EH (cell line): ENCODE results near the gene FAM221A.
A peak's percentile ranks its signal among the peaks of the same experiment; 100 is the strongest.
"Not testable (repeated sequence)": the region's sequence is repeated elsewhere in the genome, so short reads cannot be mapped to it uniquely, and the experiment has no call there.

Source experiments
- DNase-seq: peaks from one replicate; pipeline ENCODE4 v3.0.0-alpha.2; 2015; ENCODE audit warnings: low read depth

FAM221A gene

DNA sequence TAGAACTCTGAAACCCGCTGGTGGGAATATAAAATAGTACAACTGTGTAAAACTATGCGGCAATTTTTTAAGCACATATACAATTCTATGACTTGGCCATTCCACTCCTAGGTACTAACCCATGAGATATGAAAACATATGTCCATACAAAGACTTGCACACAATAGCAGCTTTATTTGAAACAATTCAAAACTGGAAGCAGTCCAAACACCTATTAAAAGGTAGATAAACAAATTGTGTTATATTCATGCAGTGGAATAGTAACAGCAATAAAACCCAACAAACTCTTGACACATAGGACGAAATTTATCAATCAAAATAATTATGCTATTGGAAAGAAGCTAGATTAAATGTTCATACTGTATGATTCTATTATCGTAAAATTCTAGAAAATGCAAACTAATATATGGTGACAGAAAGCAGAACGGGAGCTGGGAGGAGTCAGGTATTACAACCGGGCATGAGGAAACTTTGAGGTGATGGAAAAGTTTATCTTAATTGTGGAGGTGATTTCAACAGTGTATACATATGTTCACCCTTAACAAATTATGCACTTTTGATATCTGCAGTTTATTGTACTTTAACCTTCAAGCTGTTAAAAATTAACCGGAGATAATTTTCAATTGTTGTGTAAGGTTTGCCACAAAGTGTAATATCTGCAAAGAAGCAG lies 29.2 kb downstream of the FAM221A start:
- DNase-seq, result no peak

DNA sequence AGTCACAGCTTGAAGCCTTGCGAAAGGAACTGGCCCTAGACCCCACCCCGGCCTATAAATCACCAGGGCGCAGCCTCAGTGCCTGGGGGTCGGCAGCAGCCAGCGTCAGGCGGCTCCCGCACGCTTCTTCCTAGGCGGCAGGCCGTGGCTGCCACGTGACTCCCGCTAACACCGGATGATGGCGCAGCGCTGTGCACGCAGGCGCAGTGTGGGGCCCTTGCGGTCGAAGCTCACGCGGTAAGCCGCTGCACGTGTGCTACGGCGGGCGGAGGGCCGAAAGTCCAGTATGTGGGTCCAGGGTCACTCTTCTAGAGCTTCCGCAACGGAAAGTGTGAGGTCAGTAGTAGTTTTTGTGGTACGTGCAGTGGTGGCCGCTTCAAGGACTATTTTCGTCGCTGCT lies 30.0 kb downstream of the FAM221A start, which contains the start of gene STK31:
TSS of gene STK31 (plus strand) at position 220 of the 400 bp plus-strand sequence. CDS start at position 287, 67 bp downstream.
- DNase-seq, result no peak

DNA sequence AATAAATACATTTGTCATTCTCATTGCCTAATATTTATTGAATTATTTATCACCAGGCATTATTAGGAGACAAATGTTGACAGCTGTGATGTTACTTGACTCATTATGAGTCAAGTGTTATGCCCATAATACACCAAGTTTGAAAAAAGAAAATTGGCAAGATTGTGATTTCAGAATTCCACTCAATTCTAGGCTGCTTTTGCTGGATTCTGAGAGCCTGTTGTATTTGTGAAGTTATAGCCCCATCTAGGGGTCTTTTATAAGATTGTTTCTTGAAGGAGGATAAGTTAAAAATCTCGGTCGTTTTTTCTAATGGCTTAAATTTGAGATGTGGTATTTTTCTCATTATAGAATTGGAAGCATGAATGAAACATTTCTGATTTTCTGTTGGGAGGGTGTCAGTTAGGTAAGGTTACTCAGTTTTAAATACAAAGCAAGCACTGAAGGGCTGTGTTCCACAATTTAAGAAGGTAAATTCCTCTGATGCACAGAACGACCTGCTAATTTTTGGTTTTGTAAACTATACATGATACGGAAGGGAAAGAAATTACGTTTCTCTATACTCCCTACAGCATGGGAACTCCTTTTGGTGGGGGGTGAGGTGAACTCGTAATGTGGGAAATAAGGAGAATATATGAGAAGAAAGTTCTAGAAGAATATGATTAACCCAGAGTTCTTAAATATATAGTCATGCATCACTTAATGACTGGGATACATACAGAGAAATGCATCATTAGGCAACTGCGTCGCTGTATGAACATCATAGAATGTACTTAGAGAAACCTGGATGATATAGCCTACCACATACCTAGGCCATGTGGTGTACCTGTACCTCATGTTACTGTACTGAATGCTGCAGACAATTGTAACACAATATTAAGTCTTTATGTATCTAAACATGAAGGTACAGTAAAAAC lies 32.6 kb downstream of the FAM221A start:
- peak; percentile 73 for DNase-seq

DNA sequence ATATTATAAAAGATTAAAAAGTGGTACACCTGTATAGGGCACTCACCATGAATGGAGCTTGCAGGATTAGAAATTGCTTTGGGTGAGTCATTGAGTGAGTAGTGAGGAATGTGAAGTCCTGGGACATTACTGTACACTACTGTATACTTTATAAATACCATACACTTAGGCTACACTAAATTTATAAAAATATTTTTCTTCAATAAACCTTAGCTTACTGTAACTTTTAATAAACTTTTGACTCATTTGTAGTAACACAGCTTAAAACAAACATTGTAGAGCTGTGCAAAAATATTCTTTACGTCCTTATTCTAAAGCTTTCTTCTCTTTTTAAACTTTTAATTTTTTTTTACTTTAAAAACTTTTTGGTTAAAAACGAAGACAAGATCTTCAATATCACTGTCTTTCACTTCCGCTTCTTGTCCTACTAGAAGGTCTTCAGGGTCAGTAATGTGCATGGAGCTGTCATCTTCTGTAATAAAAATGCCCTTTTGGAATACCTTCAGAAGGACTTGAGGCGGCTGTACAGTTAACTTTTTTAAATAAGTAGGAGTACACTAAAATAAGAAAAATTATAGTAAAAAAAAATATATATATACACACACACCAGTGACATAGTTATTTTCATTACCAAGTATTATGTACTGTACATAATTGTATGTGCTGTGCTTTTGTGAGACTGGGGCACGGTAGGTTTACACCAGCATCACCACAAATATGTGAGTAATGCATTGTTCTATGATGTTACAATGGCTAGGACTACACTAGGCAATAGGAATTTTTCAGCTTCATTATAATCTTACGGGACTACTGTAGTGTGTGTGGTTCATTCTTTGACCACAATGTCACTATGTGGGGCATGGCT lies 33.5 kb downstream of the FAM221A start:
- peak; percentile 85 for DNase-seq

DNA sequence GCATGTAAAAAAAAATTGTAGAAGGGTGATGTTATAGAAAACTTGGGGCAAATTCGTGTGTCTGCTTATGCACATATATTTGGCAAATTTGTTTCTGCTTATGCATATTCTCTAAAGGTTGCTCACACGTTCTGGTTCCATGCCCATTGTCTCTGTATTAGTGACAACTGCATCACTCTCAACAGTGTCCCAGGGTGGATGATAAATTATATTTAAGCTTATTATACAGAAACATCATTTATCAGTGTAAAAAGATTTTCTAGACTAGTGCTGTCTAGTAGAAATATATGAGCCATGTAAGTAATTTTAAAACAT lies 34.1 kb downstream of the FAM221A start:
- DNase-seq, result no peak

DNA sequence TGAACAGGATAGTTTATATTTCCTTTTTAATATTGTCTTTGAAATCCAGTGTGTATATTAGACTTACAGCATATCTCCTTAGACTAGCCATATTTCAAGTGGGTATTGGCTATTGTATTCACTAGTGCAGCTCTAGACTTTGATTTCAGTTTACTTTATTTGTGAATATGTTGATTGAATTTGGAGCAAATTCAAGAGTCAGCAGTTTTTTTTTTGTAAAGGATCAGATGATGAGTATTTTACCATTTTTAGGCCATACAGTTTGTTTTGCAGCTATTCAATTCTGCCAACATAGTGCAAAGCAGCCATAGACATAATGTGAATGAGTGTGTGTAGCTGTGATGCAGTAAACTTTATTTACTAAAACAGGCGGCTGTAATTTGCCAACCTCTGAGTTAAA lies 34.6 kb downstream of the FAM221A start:
- DNase-seq, result no peak

DNA sequence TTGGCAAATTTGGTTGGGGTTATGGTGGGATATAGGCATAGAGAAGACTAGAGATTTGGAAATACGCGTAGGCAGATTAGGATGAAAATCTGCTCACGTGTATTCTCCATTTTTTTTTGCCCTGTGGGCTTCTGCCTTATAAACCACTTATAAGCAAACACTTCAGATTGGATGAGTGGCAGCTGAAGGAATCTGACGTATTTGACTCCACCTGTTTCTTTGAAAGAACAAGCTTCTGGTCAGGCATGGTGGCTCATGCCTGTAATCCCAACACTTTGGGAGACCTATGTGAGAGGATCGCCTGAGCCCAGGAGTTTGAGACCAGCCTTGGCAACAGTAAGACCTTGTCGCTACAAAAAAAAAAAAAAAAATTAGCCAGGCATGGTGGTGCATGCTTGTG lies 35.1 kb downstream of the FAM221A start:
- no peak for DNase-seq

DNA sequence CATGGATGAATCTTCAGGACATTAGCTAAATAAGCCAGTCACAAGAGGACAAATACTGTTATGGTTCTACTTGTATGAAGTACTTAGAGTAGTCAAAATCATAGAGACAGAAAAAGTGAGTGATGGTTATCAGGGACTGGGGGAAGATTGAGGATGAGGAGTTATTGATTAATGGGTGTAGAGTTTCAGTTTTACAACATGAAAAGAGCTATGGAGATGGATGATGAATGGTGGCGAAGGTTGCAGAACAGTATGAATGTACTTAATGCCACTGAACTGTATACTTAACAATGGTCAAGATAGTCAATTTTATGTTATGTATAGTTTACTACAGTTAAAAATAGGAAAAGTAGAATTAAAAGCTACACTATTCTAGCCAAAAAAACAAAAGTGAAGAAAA lies 37.8 kb downstream of the FAM221A start:
- DNase-seq, result no peak

DNA sequence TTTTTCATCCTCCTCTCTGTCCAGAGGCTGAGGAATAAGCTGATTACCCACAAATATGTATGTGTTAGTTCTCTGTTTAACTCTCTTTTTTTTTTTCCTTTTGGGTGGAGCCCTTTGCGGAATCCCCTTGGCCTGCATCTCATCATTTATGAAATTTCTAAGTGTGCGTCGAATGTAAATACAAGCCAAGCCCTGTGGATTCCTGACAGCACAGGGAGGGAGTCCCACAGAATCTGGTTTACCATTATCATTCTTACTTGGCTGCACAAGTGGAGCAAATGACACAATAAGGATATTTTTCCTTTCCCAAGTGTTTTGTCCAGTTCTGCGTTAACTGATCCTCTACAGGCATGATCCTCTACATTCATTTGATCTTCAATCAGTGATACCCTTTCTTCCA lies 41.5 kb downstream of the FAM221A start:
- no peak for DNase-seq

DNA sequence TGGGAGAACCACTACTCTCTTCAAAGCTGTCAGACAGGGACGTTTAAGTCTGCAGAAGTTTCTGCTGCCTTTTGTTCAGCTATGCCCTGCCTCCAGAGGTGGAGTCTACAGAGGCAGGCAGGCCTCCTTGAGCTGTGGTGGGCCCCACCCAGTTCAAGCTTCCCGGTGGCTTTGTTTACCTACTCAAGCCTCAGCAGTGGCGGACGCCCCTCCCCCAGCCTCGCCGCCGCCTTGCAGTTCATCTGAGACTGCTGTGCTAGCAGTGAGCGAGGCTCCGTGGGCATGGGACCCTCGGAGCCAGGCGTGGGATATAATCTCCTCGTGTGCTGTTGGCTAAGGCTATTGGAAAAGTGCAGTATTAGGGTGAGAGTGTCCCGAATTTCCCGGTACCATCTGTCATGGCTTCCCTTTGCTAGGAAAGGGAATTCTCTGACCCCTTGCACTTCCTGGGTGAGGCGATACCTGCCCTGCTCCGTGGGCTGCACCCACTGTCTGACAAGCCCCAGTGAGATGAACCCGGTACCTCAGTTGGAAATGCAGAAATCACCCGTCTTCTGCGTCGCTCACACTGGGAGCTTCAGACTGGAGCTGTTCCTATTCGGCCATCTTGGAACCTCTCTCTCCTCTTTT lies 42.7 kb downstream of the FAM221A start:
- not testable (repeated sequence) for DNase-seq

DNA sequence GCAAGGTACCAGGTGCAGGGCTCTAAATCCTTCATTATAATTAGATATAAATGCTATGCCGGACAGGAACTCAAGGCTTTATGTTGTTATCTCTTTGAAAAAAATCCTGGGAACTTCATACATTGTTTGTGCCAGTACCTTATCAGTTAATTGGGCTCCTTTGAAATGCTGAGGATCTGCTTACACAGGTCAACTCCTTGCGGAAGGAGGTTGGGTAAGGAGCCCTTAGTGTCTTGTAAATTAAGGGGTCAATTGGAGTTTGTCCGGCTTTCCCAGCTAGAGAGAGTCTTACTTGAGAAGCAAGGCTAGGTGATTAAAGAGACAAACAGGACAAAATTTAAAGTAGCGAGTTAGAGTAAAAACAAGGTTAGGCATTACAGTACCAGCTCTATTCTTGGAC lies 44.1 kb downstream of the FAM221A start:
- not testable (repeated sequence) for DNase-seq

DNA sequence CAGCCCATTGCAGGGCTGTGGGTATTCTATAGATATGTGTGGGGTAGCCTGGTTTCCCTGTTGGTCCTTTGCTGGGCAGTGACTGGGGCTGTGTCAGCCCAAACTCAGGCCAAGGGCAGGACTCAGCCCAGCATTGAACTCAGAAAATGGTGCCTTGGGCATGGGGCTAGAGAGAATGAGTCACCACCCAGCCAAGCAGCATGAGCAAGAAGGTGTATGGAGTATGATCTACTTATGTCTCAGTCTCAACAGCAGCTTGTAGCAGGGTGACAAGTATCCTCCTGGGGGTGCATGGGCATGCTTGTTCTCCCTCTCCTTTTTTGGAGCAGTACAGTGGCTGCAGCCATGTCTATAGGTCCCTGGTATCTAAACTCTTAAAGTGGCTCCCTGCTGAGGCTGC lies 62.1 kb downstream of the FAM221A start:
- DNase-seq, result no peak

DNA sequence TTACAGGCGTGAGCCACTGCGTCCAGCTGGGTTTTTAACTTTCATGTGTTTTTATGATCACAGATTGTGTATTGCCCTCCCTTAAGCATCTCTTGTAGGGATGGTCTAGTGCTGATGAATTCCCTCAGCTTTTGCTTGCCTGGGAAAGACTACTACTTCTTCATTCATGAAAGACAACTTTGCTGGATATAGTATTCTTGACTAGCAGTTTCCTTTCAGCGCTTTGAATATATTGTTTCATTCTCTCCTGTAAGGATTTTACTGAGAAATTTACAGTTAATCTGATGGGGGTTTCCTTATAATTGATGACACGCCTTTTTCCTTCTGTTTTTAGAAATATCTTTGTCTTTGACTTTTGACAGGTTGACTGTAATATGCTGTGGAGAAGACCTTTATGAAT lies 63.2 kb downstream of the FAM221A start:
- no peak for DNase-seq

DNA sequence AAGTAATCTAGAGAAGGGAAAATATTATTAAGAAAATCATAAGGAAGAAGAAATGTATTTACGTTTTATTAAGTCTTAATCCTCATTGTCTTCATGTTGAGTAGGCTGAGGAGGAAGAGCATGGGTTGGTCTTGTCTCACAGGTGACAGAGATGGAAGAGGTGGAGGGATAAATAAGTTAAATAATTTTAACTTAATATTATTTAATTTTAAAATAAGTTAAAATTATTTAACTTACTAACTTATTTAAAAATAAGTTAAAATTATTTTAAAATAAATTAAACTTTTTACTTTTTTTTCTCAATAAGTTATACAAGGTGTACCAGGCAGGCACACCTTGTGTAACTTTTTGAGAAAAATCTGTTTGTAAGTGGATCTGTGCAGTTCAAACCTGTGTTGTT lies 66.6 kb downstream of the FAM221A start:
- no peak for DNase-seq

DNA sequence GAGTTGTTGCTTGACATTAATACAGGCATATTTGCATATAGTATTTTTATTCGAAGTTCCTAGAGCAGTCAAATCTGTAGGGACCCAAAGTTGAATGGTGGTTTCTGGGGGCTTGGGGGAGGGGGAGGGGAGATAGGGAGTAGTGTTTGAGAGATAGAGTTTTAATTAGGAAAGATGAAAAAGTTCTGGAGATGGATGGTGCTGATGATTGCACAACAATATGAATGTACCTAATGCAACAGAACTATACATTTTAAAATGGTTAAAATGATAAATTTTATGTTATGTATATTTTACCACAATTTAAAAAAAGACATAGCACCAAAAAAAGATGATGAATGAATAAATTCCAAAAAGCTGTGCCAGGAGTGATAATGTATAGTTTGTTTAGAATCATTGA lies 71.9 kb downstream of the FAM221A start:
- no peak for DNase-seq
